GM19099 (cell line): ENCODE measurements around the gene LEF1.

Experiments
- POLR2A ChIP-seq: IDR thresholded peaks from 3 replicates; pipeline ENCODE4 v1.6.1; 2011; ENCODE audit warnings: low read depth; ENCODE audit not compliant: insufficient read length; ENCODE audit errors: extremely low read depth

LEF1 gene

DNA sequence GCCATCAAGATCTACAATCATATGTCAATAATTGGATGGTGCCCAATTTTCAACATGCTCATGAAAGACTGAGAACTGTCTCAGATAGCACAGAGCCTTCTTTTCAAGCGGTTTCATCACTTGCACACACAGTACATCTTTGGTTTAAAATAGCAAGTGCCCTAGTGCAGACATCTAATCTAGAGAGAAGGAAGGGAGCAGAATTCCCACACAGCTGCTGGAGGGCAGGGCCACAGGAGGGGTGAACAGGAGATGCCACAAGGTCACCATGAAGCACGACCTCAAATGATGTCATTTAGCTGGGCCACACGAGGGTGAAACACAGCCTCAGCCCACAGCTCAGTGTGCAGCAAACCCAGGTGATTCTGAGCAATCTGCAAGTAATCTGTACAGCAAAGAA lies 24.3 kb downstream of the LEF1 start:
- no peak for TF ChIP-seq POLR2A

DNA sequence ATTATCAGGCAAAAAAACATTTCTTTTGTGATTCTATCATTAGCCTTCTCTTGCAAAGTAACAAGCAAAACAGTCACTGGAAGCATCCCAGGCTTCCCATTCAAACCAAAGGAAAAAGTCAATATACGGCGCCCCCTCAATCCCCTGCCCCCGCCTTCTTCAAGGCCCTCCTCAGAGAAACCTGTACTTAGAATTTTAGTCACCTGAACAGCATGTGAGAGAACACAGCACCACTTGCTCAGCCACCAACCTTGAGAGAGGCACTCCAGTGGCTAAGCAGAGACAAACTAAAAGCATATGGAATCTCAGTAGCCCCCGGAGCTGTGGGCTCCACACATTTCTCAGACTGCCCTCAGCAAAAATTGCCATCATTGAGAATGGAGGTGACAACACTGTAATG lies 25.2 kb downstream of the LEF1 start:
- no peak for TF ChIP-seq POLR2A

DNA sequence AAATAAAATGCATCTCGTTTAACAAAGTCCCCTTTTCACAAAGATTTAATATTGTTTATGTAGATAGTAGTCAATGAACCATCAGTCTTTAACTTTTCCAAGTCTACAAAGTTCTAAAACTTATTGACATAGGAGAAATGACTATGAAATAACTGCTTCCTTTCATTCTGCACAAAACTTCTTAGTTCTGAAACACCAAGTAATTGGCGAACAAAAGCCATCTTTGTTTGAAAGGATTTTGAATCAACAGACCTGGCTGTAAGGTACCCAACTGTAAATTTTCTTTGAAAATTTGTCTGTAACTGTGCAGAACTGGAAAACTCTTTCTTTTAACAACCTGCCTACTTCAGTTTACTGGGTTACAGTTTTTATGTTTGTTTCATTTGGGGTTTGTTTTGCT lies 25.9 kb downstream of the LEF1 start:
- no peak for TF ChIP-seq POLR2A

- no peak for TF ChIP-seq POLR2A
Measured at GRCh38 chr4:108141213-108141950, 27.4 kb downstream of the LEF1 start.

DNA sequence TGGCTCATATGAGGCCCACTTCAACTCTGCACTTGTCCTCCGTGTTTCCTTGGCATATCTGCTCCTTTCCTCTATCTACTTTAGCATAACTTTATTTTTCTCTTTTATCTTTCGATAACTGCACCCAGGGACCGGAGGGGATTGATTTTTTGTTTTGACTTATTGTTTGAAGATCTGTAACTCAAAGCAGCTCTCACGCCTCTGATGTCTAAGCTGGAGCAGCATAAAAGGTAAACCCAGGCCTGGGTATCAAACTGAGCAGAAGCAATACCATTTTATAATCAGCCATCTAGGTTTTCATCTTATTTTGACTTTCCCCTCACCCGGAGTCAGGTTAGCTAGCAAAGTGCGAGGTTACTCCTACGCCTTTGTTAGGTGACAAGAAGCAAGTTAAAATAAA lies 28.4 kb downstream of the LEF1 start:
- TF ChIP-seq POLR2A = no peak

DNA sequence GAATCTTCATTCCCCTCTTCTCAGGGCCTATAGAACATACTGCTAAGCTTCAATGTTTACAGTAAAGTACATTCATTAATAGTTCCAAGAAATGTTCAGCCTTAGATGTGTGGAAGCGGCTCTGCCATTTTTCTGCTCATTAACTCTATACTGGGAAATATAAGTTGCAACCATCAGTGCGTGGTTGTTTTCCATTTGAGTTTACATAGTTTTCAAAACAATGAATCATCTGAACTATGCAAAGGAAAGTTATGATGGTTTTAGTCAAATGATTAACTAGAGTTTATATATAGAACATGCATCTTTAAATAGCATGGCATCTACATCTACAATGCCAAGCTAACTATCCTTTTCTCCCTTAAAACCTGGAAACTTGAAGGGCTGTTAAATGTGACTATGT lies 29.6 kb downstream of the LEF1 start:
- no peak for TF ChIP-seq POLR2A

- TF ChIP-seq POLR2A = no peak
Measured at GRCh38 chr4:108135549-108136209, 33.1 kb downstream of the LEF1 start.

DNA sequence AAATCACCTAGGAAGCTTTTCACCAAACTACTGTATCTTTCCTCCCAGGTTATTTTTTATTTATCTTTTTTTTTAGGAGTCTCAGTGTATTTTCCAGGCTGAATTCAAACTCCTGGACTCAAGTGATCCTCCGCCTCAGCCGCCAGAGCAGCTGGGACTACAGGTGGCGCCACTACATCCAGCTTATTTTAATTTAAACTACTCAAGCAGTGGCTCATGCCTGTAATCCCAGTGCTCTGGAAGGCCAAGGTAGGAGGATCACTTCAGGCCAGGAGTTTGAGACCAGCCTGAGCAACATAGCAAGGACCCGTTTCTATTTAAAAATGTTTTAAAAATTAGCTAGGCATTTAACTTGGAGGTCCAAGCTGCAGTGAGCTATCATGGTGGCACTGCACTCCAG lies 37.8 kb downstream of the LEF1 start:
- no peak for TF ChIP-seq POLR2A

DNA sequence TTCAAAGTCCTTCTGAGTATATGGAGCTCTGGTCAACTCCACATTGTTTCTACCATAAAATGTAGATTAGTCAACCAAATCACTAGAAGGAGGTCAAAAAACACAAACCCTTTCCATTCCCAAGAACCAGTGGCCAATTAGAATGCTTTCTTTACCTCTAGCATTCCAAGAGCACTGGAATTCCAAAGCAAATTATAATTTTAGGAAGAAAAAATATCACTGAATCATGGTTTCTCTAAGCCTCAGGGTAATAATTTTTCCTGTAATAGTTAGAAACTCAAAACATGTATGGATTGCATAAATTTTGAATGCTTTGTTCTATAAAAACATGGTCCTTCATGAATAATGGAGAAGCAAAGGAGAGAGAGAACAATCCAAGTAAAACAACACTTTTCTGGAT lies 39.5 kb downstream of the LEF1 start:
- no peak for TF ChIP-seq POLR2A

DNA sequence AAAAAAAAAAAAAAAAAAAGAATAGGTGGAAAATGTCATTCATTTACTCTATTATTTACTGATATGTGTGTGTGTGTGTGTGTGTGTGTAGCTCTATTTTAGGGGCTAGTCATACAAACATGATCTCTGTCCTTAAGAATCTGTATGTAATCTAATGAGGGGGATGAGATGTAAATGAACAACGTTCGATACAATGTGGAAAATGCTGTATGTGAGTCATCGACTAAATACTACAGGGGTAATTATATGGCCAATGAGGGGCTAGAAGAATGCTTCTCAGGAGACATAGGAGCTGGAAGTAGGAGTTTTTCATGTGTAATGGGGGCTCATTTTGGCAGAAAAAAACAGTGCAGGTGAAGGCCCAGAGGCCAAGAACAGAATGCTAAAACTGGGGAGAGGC lies 41.9 kb downstream of the LEF1 start:
- TF ChIP-seq POLR2A = no peak

- no peak for TF ChIP-seq POLR2A
Measured at GRCh38 chr4:108120789-108121188, 47.9 kb downstream of the LEF1 start.

GRCh38 chr4:108119199-108119800 lies 49.4 kb downstream of the LEF1 start:
- TF ChIP-seq POLR2A = no peak

- no peak for TF ChIP-seq POLR2A
Measured at GRCh38 chr4:108118505-108118904, 50.2 kb downstream of the LEF1 start.

- no peak for TF ChIP-seq POLR2A
Measured at GRCh38 chr4:108117418-108118182, 51.1 kb downstream of the LEF1 start.

- TF ChIP-seq POLR2A = no peak
Measured at GRCh38 chr4:108116423-108117168, 52.1 kb downstream of the LEF1 start.
